D721Med (cell line): ENCODE results near the gene CRYGB.

ENCODE experiments used
- DNase-seq: peaks from one replicate; pipeline ENCODE4 v3.0.0; 2011; ENCODE audit warnings: low spot score; ENCODE audit not compliant: insufficient read length
- FAIRE-seq: peaks from 2 replicates; lab custom pipeline; 2011; peaks lifted over from hg19 to GRCh38; lab: Jason Lieb, UNC
- CTCF ChIP-seq: IDR thresholded peaks from 2 replicates; pipeline ENCODE4 v1.5.1; 2012; ENCODE audit warnings: mild to moderate bottlenecking, control low read depth; ENCODE audit not compliant: insufficient read depth; ENCODE audit errors: missing control alignments

CRYGB gene

GRCh38 chr2:208175069-208175839, 29.3 kb upstream of the CRYGB start:
- peak; percentile 56 for DNase-seq
- TF ChIP-seq CTCF: peak; percentile 91
- FAIRE-seq: peak; percentile 86

GRCh38 chr2:208174144-208174543, 28.2 kb upstream of the CRYGB start:
- FAIRE-seq (no peak), DNase-seq (no peak)
- no peak for TF ChIP-seq CTCF

GRCh38 chr2:208172125-208172524, 26.2 kb upstream of the CRYGB start:
- FAIRE-seq: no peak

GRCh38 chr2:208164951-208165755, 19.2 kb upstream of the CRYGB start:
- no peak for DNase-seq
- no peak for TF ChIP-seq CTCF
- FAIRE-seq: no peak

More at GRCh38 chr2:208172125-208172524, 26.2 kb upstream of the CRYGB start:
- DNase-seq: no peak
- no peak for TF ChIP-seq CTCF

- no peak for TF ChIP-seq CTCF
- FAIRE-seq (no peak), DNase-seq (no peak)
These were observed 17.5 kb upstream of the CRYGB start, which contains the start of gene CRYGA for GRCh38 chr2:208163489-208163888. Gene CRYGA, minus strand, starts transcription at chr2:208163589. Its CDS starts 33 bp downstream, at chr2:208163556.

- TF ChIP-seq CTCF: no peak
- FAIRE-seq: no peak
- no peak for DNase-seq
These were observed 10.5 kb upstream of the CRYGB start for GRCh38 chr2:208156439-208156838.
